ENCODE results near the gene SLAMF1. TPM values are rescaled to one million over a fixed set of nuclear protein-coding genes. Genes with fewer than 3 reads are reported as not detected.

SLAMF1 gene
- total RNA-seq, 1 donor from 2014 or later = not detected

DNA sequence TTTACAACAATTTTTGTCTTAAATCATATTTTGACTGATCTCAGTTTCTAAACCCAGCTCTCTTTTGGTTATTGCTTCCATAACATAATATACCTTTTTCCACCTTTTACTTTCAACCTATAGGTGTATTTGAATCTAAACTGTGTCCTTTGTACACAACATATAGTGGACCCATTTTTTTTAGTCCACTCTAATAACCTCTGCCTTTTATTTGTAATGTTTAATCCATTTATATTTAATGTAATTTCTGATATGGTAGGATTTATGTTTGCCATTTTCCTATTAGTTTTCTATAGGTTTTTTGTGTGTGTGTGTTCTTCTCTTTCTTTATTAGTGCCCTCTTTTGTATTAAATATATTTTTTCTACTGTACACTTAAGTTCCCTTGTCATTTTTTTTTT lies 22.4 kb upstream of the SLAMF1 start:
- no peaks in the 10 kb centered on the region for H4K20me1 ChIP-seq (ENCODE audit: low read depth)
- no peak overlapping the region for H3K4me3 ChIP-seq
- no peak overlapping the region for H3K27ac Mint-ChIP-seq
- no peaks in the 10 kb centered on the region for H3K27me3 Mint-ChIP-seq (ENCODE audit: insufficient read depth, low read depth)
- no peak overlapping the region for H3K4me2 ChIP-seq
- DNase-seq (ENCODE audit: low spot score) = no peak
- H3K9me3 ChIP-seq (ENCODE audit: low read depth) = peaks cover 6% of the 10 kb centered on the region
- H3K4me1 ChIP-seq = peaks cover 7% of the 10 kb centered on the region
- H3K27ac ChIP-seq = no peak overlapping the region
- no peaks in the 10 kb centered on the region for H3K79me2 ChIP-seq (ENCODE audit: low read depth)
- H3K36me3 ChIP-seq = no peaks in the 10 kb centered on the region
- H3K4me3 Mint-ChIP-seq = no peak overlapping the region
- H3F3A ChIP-seq (ENCODE audit: low read depth) = no peaks in the 10 kb centered on the region
- H3K9me3 Mint-ChIP-seq = peaks cover 3% of the 10 kb centered on the region
- TF ChIP-seq EZH2 (IDR thresholded peaks at IDR 0.05) (no peak), EZH2phosphoT487 (IDR thresholded peaks at IDR 0.05) (no peak), CTCF (IDR thresholded peaks at IDR 0.05) (no peak)
- H3K4me1 Mint-ChIP-seq = no peaks in the 10 kb centered on the region
- H2AFZ ChIP-seq (replicated peaks) = no peak overlapping the region
- no peak overlapping the region for H3K9ac ChIP-seq
- H3K27me3 ChIP-seq = no peaks in the 10 kb centered on the region
- H3K36me3 Mint-ChIP-seq = no peaks in the 10 kb centered on the region

GRCh38 chr1:160667896-160668295 lies 21.1 kb upstream of the SLAMF1 start:
- Histone ChIP-seq H3K4me3 (no peak overlapping the region), H3K9ac (no peak overlapping the region), H3K27ac (no peak overlapping the region), H3F3A (ENCODE audit: low read depth) (no peaks in the 10 kb centered on the region), H3K79me2 (ENCODE audit: low read depth) (no peaks in the 10 kb centered on the region), H3K36me3 (no peaks in the 10 kb centered on the region), H3K4me2 (no peak overlapping the region), H3K4me1 (peaks cover 7% of the 10 kb centered on the region), H3K9me3 (ENCODE audit: low read depth) (peaks cover 6% of the 10 kb centered on the region), H4K20me1 (ENCODE audit: low read depth) (no peaks in the 10 kb centered on the region), H3K27me3 (no peaks in the 10 kb centered on the region), H2AFZ (replicated peaks) (no peak overlapping the region)
- no peaks in the 10 kb centered on the region for H3K4me1 Mint-ChIP-seq
- H3K27ac Mint-ChIP-seq = no peak overlapping the region
- peaks cover 3% of the 10 kb centered on the region for H3K9me3 Mint-ChIP-seq
- H3K27me3 Mint-ChIP-seq (ENCODE audit: insufficient read depth, low read depth) = no peaks in the 10 kb centered on the region
- no peaks in the 10 kb centered on the region for H3K36me3 Mint-ChIP-seq
- TF ChIP-seq CTCF (IDR thresholded peaks at IDR 0.05) (no peak), EZH2phosphoT487 (IDR thresholded peaks at IDR 0.05) (no peak), EZH2 (IDR thresholded peaks at IDR 0.05) (no peak)
- DNase-seq (ENCODE audit: low spot score) = no peak
- no peak overlapping the region for H3K4me3 Mint-ChIP-seq

DNA sequence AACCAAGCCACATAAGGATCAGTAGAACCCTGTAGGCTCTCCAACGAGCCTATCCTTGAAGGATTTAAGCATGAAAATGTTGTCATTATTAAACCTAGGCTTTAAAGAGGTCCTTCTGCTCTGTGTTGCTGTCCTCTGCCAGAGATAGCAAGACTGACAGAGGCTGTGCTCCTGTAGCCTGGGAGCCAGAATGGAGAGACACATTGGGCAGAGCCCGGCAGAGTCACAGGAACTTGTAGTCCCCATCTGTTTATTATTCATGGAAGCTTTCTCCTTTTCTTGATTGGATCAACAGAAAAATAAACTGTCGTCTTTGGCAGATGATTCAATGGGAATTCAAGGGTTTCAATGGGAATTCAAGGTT lies 19.2 kb upstream of the SLAMF1 start:
- no peak overlapping the region for H3K4me2 ChIP-seq
- no peak overlapping the region for H3K9ac ChIP-seq
- H3K9me3 ChIP-seq (ENCODE audit: low read depth) = peaks cover 6% of the 10 kb centered on the region
- H3K27me3 ChIP-seq = no peaks in the 10 kb centered on the region
- Mint-ChIP-seq H3K27ac (no peak overlapping the region), H3K9me3 (peaks cover 3% of the 10 kb centered on the region), H3K36me3 (no peaks in the 10 kb centered on the region), H3K4me3 (no peak overlapping the region), H3K27me3 (ENCODE audit: insufficient read depth, low read depth) (no peaks in the 10 kb centered on the region), H3K4me1 (no peaks in the 10 kb centered on the region)
- no peaks in the 10 kb centered on the region for H3K79me2 ChIP-seq (ENCODE audit: low read depth)
- H2AFZ ChIP-seq (replicated peaks) = no peak overlapping the region
- no peak for DNase-seq (ENCODE audit: low spot score)
- H3K4me1 ChIP-seq = no peaks in the 10 kb centered on the region
- no peak for TF ChIP-seq CTCF (IDR thresholded peaks at IDR 0.05)
- TF ChIP-seq EZH2 (IDR thresholded peaks at IDR 0.05) = no peak
- TF ChIP-seq EZH2phosphoT487 (IDR thresholded peaks at IDR 0.05) = no peak
- no peak overlapping the region for H3K4me3 ChIP-seq
- no peak overlapping the region for H3K27ac ChIP-seq
- no peaks in the 10 kb centered on the region for H3F3A ChIP-seq (ENCODE audit: low read depth)
- no peaks in the 10 kb centered on the region for H4K20me1 ChIP-seq (ENCODE audit: low read depth)
- no peaks in the 10 kb centered on the region for H3K36me3 ChIP-seq
